Suprapubic skin (tissue), 4 donors: Measurements from ENCODE around the gene TADA3. TPM values are rescaled to one million over a fixed set of nuclear protein-coding genes. Genes with fewer than 3 reads are reported as not detected.

Source experiments
- DNase-seq, 2 donors: peaks; one replicate each; pipeline ENCODE4 v3.0.0-alpha.2; 2019; ENCODE audit warnings: low spot score in 2 of 2
- H3K27ac ChIP-seq: fragments of 200-600 bp; sonication (generic); one replicate; pipeline ENCODE4 v1.5.1; 2019
- H3K27me3 ChIP-seq: fragments of 200-600 bp; sonication (generic); one replicate; pipeline ENCODE4 v1.5.1; 2019
- H3K36me3 ChIP-seq: fragments of 200-600 bp; sonication (generic); one replicate; pipeline ENCODE4 v1.5.1; 2019
- H3K4me1 ChIP-seq: fragments of 200-600 bp; sonication (generic); one replicate; pipeline ENCODE4 v1.5.1; 2019
- H3K4me3 ChIP-seq: fragments of 200-600 bp; sonication (generic); one replicate; pipeline ENCODE4 v1.5.1; 2019; ENCODE audit warnings: mild to moderate bottlenecking
- H3K9me3 ChIP-seq: fragments of 200-600 bp; sonication (generic); one replicate; pipeline ENCODE4 v1.5.1; 2019
- EP300 ChIP-seq: sonication (generic); formaldehyde crosslinking; IDR thresholded peaks from one replicate; pipeline ENCODE4 v1.6.1; 2017; ENCODE audit warnings: antibody characterized with exemption
- POLR2A ChIP-seq, 2 donors: fragments of 450-650 bp; IDR thresholded peaks; one replicate each; pipeline ENCODE4 v1.6.1; 2017; ENCODE audit warnings: antibody characterized with exemption in 2 of 2, mild to moderate bottlenecking in 2 of 2, moderate library complexity in 2 of 2
- POLR2AphosphoS5 ChIP-seq, 3 donors: sonication (generic); formaldehyde crosslinking; IDR thresholded peaks; one replicate each; pipeline ENCODE4 v1.6.1; 2017; ENCODE audit warnings: antibody characterized with exemption in 3 of 3
- WGBS: methylation state at CpG from one replicate; pipeline ENCODE4 v1.1.5; 2018; 5-methylcytosine and 5-hydroxymethylcytosine counted together
- total RNA-seq, 4 donors: library from RNA; depleted of rRNA; stranded (reverse); fragments of >200 nt; gene quantifications; one replicate each; pipeline ENCODE4 v1.1.0, GENCODE V29; 2016
- TF ChIP-seq, protein P1 (sequence below), 2 donors: fragments of 200-600 bp in 1 of 2; fragments of 450-650 bp in 1 of 2; sonication (generic) in 1 of 2; IDR thresholded peaks; one replicate each; pipeline ENCODE4 v1.5.1; 2016 to 2019; ENCODE audit warnings: antibody characterized with exemption in 2 of 2, mild to moderate bottlenecking in 1 of 2, moderate library complexity in 1 of 2

The TADA3 gene
- total RNA-seq, 4 donors from 2014 or later, result 27.6 to 45.0 (median 38.8) TPM

DNA sequence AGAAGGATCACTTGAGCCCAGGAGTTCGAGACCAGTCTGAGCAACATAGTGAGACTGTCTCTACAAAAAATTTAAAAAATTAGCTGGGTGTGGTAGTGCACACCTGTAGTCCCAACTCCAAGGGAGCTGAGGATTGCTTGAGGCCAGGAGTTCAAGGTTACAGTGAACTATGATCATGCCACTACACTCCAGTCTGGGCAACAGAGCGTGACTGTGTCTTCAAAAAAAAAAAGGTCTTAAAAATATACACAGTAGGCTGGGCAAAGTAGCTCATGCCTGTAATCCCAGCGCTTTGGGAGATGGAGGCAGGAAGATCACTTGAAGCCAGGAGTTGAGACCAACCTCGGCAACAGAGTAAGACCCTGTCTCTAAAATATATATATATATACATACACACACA, 11.4 kb downstream of the TADA3 start:
- Histone ChIP-seq H3K36me3 (peaks cover 48% of the 10 kb centered on the region), H3K27me3 (no peaks in the 10 kb centered on the region), H3K4me3 (no peak overlapping the region), H3K27ac (no peak overlapping the region), H3K9me3 (no peaks in the 10 kb centered on the region), H3K4me1 (peaks cover 11% of the 10 kb centered on the region)
- no peak for DNase-seq
- WGBS, result 92% methylated on average over 4 of the region's 4 CpGs
- no peak for TF ChIP-seq POLR2AphosphoS5 (IDR thresholded peaks at IDR 0.05)
- no peak for TF ChIP-seq EP300
- no peak for TF ChIP-seq POLR2A (IDR thresholded peaks at IDR 0.05)
- TF ChIP-seq, protein P1, sequence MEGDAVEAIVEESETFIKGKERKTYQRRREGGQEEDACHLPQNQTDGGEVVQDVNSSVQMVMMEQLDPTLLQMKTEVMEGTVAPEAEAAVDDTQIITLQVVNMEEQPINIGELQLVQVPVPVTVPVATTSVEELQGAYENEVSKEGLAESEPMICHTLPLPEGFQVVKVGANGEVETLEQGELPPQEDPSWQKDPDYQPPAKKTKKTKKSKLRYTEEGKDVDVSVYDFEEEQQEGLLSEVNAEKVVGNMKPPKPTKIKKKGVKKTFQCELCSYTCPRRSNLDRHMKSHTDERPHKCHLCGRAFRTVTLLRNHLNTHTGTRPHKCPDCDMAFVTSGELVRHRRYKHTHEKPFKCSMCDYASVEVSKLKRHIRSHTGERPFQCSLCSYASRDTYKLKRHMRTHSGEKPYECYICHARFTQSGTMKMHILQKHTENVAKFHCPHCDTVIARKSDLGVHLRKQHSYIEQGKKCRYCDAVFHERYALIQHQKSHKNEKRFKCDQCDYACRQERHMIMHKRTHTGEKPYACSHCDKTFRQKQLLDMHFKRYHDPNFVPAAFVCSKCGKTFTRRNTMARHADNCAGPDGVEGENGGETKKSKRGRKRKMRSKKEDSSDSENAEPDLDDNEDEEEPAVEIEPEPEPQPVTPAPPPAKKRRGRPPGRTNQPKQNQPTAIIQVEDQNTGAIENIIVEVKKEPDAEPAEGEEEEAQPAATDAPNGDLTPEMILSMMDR (IDR thresholded peaks at IDR 0.05), result no peak

DNA sequence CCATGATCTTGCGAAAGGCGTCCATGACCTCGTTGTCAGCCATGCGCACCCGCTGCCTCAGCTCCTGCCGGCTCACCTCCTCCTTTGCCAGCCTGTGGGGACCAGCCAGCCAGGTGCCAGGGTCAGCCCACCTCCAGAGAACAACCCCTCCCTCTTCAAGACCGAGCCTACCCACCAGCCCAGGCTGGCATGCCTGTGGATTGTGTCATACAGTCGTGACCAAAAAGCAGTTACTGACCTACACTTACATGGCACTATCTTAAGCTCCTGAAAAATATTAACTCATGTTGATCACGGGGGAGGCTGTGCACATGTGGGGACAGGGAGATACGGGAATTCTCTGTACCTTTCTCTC, 11.8 kb downstream of the TADA3 start:
- TF ChIP-seq POLR2A (IDR thresholded peaks at IDR 0.05), result no peak
- no peak for TF ChIP-seq POLR2AphosphoS5 (IDR thresholded peaks at IDR 0.05)
- TF ChIP-seq, protein P1 (IDR thresholded peaks at IDR 0.05), result no peak
- TF ChIP-seq EP300, result no peak
- no peak overlapping the region for H3K4me3 ChIP-seq
- no peaks in the 10 kb centered on the region for H3K9me3 ChIP-seq
- H3K4me1 ChIP-seq, result peaks cover 11% of the 10 kb centered on the region
- H3K27me3 ChIP-seq, result no peaks in the 10 kb centered on the region
- DNase-seq, result no peak
- no peak overlapping the region for H3K27ac ChIP-seq
- 71% methylated on average over 10 of the region's 10 CpGs for WGBS
- peaks cover 45% of the 10 kb centered on the region for H3K36me3 ChIP-seq

DNA sequence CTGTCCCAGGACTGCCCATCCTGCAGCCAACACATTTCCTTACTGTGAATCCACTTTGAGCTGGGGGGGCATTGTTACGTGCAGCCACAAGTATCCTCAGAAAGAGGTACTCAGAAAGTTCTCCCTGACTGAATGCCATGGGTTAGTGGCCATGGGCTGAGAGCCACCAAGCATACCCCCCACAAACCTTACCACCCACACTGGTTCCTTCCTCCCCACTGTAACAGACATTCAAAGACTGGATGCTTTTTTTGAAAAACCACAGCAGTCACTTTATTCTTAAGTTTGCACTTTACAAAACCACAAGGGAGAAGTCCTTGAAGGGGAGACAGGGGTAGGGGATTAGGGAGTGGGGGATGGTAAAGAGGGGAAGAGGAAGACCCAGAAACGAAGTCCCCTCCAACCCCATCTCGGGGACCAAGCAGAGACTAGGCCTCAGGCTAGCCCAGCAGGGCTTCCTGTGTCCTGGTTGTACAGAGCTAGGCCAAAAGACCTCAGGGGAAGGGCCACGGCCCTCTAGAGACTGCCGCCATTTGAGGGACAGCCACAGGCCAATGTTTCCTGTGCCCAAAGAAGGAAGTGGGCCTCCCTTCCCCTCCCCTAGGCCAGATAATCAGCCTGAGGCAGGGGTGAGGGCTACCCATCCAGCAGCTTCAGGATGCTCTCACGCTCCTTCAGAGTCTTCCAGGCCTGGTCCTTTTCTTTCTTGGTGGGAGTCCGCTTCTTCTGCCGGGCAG, 12.4 kb downstream of the TADA3 start:
- Histone ChIP-seq H3K4me1 (peaks cover 11% of the 10 kb centered on the region), H3K4me3 (no peak overlapping the region), H3K27me3 (no peaks in the 10 kb centered on the region), H3K9me3 (no peaks in the 10 kb centered on the region), H3K36me3 (peaks cover 40% of the 10 kb centered on the region), H3K27ac (no peak overlapping the region)
- WGBS, result 69% methylated on average over 8 of the region's 8 CpGs
- DNase-seq, result no peak
- TF ChIP-seq EP300, result no peak
- no peak for TF ChIP-seq POLR2AphosphoS5 (IDR thresholded peaks at IDR 0.05)
- no peak for TF ChIP-seq POLR2A (IDR thresholded peaks at IDR 0.05)
- TF ChIP-seq, protein P1 (IDR thresholded peaks at IDR 0.05), result no peak

DNA sequence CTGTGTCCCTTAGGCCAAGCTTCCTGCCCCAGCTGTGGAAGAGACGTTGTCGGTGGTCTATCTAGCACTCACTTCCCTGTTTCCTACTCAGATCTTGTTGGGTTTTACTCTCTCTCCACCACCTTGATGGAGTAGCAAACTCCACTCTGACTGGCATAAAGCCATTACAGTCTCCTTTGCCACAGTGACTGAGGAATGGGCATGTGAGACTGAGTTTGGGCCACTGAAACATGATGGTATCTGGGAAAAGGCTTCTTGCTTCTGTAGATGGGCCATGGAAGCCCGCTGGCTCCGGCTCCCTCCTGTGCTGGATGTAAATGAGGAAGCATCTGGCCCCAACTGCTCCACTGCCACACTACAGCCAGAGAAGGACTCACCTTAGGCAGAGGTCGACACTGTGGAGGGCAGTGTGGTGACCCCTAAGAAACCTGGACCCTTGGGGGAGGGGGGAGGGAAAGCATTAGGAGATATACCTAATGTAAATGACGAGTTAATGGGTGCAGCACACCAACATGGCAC, 13.1 kb downstream of the TADA3 start:
- peaks cover 33% of the 10 kb centered on the region for H3K36me3 ChIP-seq
- WGBS, result 77% methylated on average over 5 of the region's 6 CpGs
- H3K4me1 ChIP-seq, result peaks cover 11% of the 10 kb centered on the region
- DNase-seq, result no peak
- TF ChIP-seq POLR2A (IDR thresholded peaks at IDR 0.05), result no peak
- no peak for TF ChIP-seq EP300
- TF ChIP-seq, protein P1 (IDR thresholded peaks at IDR 0.05), result no peak
- no peak for TF ChIP-seq POLR2AphosphoS5 (IDR thresholded peaks at IDR 0.05)
- no peaks in the 10 kb centered on the region for H3K27me3 ChIP-seq
- H3K4me3 ChIP-seq, result no peak overlapping the region
- no peaks in the 10 kb centered on the region for H3K9me3 ChIP-seq
- no peak overlapping the region for H3K27ac ChIP-seq

DNA sequence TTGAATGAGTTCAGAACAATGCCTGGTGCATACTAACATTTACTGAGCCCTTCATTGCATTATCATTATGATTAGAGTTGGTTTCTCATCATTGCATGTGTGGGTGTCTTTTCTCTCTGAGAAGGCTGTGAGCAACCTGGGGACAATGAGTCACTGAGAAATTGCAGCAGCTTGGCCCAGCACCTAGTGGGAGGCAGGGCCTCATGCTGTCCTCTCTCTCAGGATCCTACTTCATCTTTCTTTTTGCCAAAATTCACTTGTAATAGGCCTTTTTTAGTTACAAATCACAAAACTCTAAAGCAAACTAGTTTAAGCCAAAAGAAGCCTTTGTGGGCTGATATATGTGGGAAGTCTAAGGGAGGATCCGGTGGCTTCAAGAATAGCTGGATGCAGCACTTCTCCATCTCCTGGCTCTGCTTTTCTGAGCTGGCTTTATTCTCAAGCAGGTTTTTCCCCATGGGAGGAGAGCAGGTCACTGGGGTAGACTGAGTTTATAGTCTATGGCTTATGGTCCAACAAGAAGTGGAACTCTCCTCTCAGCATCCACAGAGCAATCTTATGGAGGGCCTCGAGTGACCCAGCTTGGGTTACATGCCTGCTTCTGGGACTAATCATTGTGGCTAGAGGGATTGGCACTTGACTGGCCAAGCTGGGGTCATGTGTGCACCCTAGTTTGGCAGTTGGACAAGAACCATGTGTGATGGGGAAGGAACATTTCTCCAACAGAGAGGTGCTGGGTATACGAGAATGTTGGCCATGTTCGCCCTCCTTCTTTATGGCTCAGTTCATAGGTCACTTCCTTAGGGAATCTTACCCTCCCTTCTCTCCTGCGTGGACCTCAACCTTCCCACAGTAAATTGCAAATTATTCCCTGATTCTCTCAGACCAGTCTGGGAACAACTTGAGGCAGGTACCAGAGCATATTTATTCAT, 13.9 kb downstream of the TADA3 start:
- Histone ChIP-seq H3K9me3 (no peaks in the 10 kb centered on the region), H3K36me3 (peaks cover 26% of the 10 kb centered on the region), H3K4me1 (peaks cover 11% of the 10 kb centered on the region), H3K27me3 (no peaks in the 10 kb centered on the region), H3K27ac (no peak overlapping the region), H3K4me3 (no peak overlapping the region)
- TF ChIP-seq EP300 (no peak), POLR2AphosphoS5 (IDR thresholded peaks at IDR 0.05) (no peak), POLR2A (IDR thresholded peaks at IDR 0.05) (no peak)
- TF ChIP-seq, protein P1 (IDR thresholded peaks at IDR 0.05), result no peak
- no peak for DNase-seq
- 67% methylated on average over 4 of the region's 5 CpGs for WGBS
